SHP77 (cell line): ENCODE measurements around the gene ARID5A.
"Not testable (repeated sequence)": the region's sequence is repeated elsewhere in the genome, so short reads cannot be mapped to it uniquely, and the experiment has no call there.

Experiments used
- DNase-seq, 2 experiments: peaks; one replicate each; lab custom pipeline; 2025; lab: John Stamatoyannopoulos, UW

Gene ARID5A, protein sequence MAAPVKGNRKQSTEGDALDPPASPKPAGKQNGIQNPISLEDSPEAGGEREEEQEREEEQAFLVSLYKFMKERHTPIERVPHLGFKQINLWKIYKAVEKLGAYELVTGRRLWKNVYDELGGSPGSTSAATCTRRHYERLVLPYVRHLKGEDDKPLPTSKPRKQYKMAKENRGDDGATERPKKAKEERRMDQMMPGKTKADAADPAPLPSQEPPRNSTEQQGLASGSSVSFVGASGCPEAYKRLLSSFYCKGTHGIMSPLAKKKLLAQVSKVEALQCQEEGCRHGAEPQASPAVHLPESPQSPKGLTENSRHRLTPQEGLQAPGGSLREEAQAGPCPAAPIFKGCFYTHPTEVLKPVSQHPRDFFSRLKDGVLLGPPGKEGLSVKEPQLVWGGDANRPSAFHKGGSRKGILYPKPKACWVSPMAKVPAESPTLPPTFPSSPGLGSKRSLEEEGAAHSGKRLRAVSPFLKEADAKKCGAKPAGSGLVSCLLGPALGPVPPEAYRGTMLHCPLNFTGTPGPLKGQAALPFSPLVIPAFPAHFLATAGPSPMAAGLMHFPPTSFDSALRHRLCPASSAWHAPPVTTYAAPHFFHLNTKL

GRCh38 chr2:96536445-96537065, at the start of gene ARID5A:
TSS of gene ARID5A (plus strand) at chr2:96536752. CDS start at chr2:96536827, 75 bp downstream.
- peak; percentile 85 to 91 for DNase-seq

DNA sequence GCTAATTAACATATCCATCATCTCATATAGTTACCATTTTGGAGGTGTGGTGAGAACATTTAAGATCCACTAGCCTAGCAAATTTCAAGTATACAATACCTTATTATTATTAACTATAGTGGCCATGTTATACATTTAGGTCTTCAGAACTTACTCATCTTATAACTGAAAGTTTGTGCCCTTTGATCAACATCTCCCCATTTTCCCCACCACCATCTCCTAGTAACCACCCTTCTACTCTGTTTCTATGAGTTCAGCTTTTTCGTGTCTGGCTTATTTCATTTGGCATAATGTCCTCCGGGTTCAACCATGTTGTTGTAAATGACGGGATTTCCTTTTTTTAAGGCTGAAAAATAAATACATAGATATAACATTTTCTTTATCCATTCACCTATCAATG, 47.3 kb upstream of the ARID5A start:
- no peak for DNase-seq

DNA sequence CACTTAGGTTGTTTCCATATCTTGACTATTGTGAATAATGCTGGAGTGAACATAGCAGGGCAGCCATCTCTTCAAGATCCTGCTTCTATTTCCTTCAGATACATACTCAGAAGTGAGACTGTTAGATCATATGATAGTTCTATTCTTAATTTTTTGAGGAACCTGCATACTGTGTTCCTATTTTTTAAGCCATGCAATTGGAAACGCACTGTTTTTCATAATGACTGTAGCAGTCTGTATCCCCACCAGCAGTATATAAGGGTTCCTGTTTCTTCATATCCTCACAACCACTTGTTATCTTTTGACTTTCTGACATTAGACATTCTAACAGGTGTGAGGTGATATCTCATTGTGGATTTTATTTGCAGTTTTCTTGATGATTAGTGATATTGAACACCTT, 46.9 kb upstream of the ARID5A start:
- no peak for DNase-seq

DNA sequence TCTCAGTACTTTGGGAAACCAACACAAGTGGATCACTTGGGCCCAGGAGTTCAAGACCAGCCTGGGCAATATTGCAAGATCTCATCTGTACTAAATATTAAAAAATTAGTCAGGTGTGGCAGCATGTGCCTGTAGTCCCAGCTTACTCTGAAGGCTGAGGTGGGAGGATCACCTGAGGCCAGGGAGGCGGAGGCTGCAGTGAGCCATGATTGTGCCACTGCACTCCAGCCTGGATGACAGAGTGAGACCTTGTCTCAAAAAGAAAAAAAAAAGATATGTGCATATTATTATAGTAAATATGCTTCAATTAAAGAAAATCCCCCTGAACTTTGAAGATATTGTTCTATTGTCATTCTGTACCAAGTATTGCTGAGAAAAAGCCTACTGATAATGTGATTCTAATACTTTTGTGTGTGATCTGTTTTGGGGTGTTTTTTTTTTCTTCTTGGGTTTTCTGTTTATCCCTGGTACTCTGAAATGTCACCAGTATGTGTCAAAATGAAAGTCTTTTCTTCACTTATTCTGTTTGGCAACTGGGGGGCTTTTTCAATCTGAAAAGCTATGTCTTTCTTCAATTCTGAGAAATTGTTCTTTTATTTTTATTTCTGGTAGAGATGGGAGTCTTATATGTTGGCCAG, 44.6 kb upstream of the ARID5A start:
- no peak for DNase-seq

- no peak for DNase-seq
These were observed 43.5 kb upstream of the ARID5A start for GRCh38 chr2:96493072-96493471.

DNA sequence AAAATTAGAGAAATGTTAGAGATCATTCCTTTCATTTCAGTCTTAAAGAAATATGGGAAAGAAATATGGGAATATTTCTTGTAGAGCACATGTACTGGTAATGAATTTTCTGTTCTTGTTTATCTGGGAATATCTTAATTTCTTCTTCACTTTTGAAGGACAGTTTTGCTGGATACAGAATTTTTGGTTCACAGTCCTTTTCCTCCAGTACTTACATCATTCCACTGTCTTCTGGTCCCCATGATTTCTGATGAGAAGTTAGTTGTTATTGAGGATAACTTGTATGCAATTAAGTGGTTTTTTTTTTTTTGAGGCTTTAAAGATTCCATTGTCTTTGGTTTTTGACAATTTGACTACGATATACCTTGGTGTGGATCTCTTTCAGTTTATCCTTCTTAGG, 42.4 kb upstream of the ARID5A start:
- DNase-seq = no peak

DNA sequence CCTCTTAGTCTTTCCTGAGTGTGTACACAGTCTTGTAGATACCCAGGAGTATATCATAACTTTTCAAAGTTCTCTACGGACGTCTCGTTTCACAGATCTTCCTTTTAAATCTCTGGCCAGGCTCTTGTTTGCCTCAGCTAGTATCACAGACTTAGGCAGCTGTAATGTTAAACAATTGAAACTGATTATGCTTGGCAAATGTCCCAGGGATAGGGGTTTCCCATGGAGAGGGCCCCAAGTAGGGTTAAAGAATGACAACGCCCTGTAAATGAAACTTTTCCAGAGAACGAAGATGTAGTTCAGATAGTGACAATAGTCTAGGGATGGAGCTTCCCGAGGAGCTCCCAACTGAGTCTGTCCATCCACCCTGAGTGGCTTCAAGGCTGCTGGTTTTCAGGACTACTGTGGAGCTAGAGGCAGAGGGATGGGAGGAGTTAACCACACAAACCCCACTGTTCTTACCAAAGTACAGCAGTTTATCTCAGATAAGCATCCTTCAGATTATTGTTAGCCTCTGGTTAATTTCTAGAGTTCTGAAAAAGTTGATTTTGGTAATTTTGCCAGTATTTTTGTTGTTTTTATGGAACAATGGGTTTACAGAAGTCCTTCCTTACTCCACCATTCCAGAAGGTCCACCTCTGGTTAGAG, 40.4 kb upstream of the ARID5A start:
- no peak for DNase-seq

- no peak for DNase-seq
These were observed 38.5 kb upstream of the ARID5A start for GRCh38 chr2:96498021-96498431.

- DNase-seq = not testable (repeated sequence)
These were observed 37.9 kb upstream of the ARID5A start for GRCh38 chr2:96498611-96499010.

DNA sequence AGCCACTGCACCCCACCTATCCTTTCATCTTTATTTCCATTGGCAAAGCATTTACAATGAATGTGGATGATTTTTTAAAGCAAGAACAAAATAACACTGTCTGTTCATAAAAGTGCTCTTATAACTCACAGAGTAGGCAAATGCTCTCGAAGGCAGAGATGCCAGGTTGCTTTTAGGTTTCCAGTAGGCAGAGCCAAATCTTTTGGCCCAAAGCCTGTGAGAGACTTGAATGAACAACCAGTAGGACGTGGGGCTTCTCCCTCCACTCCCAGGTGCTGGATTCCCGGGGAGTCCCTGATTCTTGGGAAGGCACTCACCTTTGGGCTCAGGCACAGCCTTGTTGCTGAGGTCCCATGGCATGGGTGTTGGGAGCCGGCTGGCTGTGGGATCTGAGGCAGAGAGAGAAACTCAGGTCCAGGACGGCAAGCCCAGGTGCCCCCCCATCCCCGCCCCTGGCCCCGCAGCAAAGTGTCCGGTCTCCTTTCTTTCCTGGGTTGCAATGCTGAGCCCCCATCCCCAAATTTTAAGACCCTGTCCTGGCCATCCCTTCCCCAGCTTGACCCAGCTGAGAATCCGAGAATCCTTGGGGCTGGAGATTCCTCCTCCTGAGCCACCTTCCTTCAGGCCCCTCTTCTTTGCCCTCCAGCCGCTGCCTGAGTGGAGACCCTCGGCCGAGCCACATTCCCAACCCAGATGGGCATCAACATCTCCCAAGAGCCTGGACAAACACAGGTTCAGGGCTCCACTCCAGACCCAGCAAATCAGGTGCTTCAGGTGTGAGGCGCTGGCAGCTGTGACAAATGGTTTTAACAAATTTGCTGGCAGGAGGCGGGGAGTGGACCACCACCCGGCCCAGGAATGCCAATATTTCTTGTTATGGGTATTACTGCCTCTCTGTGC, 37.2 kb upstream of the ARID5A start:
- DNase-seq = no peak

DNA sequence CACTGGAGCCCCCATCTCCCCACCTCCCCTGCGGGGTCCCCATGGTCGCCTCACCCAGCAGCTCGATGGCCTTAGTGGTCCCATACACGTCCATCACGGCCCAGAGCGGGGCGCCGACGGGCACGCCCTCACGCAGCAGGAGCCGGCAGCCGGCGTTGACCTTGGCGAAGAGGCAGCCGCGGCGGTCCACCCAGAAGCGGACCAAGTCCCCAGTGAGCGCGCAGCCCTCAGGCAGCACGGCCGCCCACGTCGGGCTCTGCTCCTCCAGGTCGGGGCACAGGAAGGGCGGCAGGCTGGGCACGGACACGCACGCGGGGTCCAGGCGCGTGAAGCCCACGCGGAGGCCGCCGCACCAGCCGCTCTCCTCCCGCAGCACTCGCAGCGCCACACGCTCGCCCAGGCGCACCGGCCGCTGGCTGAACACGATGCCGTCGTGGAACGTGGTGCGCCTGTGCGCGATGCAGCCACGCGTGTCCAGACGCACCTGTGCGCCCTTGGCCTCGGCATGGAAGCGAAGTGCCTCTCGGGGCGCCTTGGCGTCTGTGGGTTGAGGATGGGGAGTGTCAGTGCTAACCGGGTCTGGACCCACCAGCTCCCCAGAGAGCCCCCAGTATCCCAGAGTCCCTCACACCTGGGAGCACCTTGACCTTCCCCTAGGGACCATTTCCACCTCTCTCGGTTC, 36.0 kb upstream of the ARID5A start:
- DNase-seq = no peak

- no peak for DNase-seq
These were observed 35.1 kb upstream of the ARID5A start for GRCh38 chr2:96501471-96501874.

DNA sequence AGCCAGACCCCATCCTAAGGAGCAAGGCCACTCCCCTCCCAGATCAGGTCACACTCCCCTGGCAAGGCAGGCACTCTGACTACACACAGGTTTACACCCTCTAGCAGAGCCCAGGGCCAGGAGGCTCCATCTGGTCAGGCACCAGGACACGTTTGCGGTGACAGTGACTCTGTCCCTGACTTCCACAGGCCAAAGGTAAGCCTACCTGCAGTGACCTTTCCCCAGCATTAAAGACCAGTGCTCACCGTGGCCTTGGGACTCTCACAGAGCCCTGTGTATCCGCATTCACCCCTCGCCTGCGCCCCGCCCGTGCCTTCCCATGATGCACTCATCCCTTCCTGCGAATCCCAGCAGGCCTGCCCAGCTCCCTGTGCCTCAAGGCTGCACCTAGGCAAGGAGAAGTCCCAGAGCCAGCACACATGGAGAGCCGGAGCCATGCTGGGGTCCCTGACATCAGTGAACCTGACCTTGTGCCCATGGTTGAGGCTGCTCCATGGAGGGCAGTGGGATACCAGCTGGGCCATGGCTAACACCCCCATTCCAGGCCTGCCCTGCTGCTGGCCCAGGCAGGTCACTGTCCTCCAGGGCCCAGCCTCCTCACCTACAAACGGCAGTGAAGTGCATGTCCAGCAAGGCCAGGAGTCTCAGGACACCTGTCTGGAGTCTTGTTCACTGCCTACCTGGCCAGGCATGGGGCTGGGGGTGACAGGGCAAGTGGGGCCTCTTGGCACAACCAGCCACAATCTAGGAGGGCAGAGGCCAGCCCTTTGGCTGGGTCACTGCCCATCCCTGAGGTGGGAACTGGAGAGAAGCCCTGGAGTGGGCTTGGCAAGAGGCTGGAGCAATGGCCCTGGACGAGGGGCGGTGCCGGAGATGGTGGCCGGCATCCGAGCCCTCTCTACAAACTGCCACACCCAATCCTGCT, 34.4 kb upstream of the ARID5A start:
- DNase-seq = no peak

DNA sequence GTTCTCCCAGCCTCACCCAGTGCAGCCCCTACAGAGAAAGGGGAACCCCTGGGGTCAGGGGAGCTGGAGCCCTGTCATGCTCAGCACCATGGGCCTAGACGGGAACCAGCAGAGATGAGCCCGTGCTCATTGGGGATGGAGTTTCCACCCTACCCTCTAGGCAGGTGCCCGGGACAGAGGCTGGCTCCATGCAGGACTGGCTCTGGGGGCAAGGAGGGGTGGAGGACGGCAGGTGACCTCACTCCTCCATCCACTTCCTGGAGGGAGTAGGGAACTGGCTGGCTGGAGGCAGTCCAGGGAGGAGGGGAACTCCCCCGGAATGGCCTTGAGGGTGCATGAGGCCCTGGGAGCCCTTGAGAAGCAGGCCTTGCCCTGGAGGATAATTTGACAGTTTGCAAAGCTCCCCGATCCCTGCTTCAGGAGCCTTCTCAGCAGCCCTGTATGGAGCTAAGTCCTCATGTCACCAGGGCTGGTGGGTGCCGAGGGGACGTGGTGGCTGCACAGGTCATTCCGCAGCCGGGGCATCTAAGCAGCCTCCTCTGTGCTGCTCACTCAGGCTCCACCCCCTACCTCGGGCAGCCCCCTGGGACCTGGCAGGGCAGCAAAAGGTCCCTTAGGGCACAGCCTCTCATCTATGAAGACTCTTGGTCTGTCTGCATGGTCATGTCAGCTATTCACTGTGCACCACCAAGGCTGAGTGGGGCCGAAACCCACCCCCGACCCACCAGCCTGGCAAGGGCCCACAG, 33.5 kb upstream of the ARID5A start:
- no peak for DNase-seq

GRCh38 chr2:96503637-96504243, 32.8 kb upstream of the ARID5A start:
- DNase-seq = no peak

DNA sequence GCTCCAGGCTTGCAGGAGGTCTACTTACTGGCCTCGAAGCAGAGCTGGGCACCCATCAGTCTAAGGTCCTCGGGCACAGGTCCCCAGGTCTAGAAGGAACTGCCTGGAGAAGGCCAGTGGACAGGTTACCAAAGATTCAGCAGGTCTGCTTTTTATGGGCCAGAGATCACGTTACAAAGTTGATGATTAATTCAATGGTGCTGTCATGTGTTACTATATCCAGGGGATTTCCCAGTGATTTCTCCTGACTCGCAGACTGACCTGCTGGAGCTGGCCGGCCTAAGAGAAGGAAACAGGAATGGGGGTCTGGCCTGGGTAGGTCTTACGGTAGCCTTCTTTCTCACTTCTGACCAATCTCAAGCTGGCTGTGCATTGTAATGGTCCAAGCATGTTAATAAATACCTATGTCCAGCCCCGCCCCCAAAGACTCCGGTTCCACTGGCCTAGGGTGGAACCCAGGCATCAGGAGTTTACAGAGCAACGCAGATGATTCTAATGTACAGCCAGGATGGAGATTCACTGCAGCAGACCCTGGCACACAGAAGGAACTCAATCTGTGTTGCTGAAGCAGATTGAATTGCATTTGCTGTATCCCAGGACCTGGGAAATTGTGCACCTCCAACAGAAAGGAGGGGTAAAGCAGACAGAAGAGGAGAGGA, 31.2 kb upstream of the ARID5A start, which contains the start of gene NEURL3:
Gene NEURL3 (minus strand): TSS at position 127 of the 659 bp plus-strand sequence. CDS start 71 bp downstream, at position 56.
- no peak for DNase-seq
